Activated CD4-positive, alpha-beta T cell treated with anti-CD3 and anti-CD28 coated beads for 36 hours (primary cell): ENCODE results near the gene ATG2A. TPM values are rescaled to one million over a fixed set of nuclear protein-coding genes. Genes with fewer than 3 reads are reported as not detected.

Experiments
- ATAC-seq: fragments of 200-7000 bp; cut with Tn5 transposase; one replicate; pipeline ENCODE4 v1.10.0; 2021; ENCODE audit warnings: mild to moderate bottlenecking, moderate library complexity
- CTCF ChIA-PET: fragments of 350-600 bp; sonication (Branson Sonifier 250); formaldehyde crosslinking; loops from one replicate; lab custom pipeline; 2021; ENCODE audit warnings: antibody characterized with exemption; lab: Charles Lee
- POLR2A ChIA-PET: fragments of 350-600 bp; sonication (Branson Sonifier 250); formaldehyde crosslinking; loops from one replicate; lab custom pipeline; 2021; ENCODE audit warnings: antibody characterized with exemption, inconsistent platforms; lab: Charles Lee
- DNase-seq: peaks from one replicate; pipeline ENCODE4 v3.0.0-alpha.2; 2020
- H3K27ac Mint-ChIP-seq: one replicate; pipeline ENCODE4 v1.8.0; 2021; ENCODE audit warnings: mixed read lengths
- H3K27me3 Mint-ChIP-seq: one replicate; pipeline ENCODE4 v1.8.0; 2021; ENCODE audit warnings: mixed read lengths
- H3K36me3 Mint-ChIP-seq: one replicate; pipeline ENCODE4 v1.8.0; 2021; ENCODE audit warnings: low read depth, mixed read lengths
- H3K4me1 Mint-ChIP-seq: one replicate; pipeline ENCODE4 v1.8.0; 2021; ENCODE audit warnings: mixed read lengths
- H3K4me3 Mint-ChIP-seq: one replicate; pipeline ENCODE4 v1.8.0; 2021; ENCODE audit warnings: mild to moderate bottlenecking, moderate library complexity, mixed read lengths
- H3K9me3 Mint-ChIP-seq: one replicate; pipeline ENCODE4 v1.8.0; 2021; ENCODE audit warnings: low read depth, mixed read lengths
- intact Hi-C, 2 experiments: fragments of 100-400 bp; cut with DNase I in 1 of 2; cut with micrococcal nuclease in 1 of 2; formaldehyde crosslinking; loops; one replicate each; pipeline versions ENCODE4 v1.14.2 to v1.15.1; 2022 to 2024; cut with DNase I, micrococcal nuclease
- total RNA-seq, 2 experiments: library from RNA; stranded (reverse); gene quantifications; one replicate each; pipeline ENCODE4 v1.2.3, GENCODE V29; 2021

Gene ATG2A
- total RNA-seq, 2 experiments from 2014 or later, result 15.8 to 16.7 TPM

DNA sequence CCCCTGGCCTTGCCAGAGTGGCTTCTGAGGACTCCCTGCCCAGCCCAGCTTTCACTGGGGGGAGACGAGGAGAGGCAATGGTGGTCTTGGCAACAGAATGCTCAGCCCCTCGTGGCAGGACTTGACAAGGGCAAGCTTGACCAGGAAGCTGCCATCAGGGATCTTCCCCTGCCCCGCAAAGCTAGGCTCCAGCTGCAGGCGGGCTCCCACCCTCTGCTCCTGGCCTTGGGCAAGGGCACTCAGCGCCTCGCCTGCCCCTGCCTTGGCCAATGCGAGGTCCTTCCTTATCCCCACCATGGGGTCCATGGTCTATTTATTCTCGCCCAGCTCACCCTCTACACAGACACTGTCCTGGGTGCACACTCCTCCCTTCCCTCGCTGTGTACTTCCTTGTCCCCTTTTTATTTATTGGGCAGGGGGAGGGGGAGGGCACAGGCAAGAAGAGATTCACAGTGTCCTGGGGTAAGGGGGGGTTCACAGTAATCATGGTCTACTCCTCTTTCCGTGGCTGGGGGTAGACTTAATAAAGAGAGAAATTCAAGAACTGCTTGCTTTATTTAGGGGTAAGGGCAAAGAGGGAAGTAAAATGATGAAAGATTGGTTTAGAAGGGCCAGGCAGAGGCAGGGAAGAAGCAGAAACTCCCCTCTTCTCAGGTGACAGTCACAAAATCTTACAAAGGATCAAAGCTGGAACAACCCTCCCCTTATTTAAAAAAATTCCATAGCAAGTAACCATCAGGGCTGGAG, 17.1 kb upstream of the ATG2A start:
- H3K9me3 Mint-ChIP-seq, result no peaks in the 10 kb centered on the region
- no peaks in the 10 kb centered on the region for H3K27me3 Mint-ChIP-seq
- H3K36me3 Mint-ChIP-seq, result peaks cover 12% of the 10 kb centered on the region
- DNase-seq, result no peak
- ChIA-PET POLR2A (no interaction called here), CTCF (interaction anchor here (0.6 kb wide), 1 partner anchor 10 kb away, joined by 3 read pairs; no protein-coding TSS in a partner anchor)
- no peak overlapping the region for H3K4me3 Mint-ChIP-seq
- peak overlapping the region; percentile 5 for H3K27ac Mint-ChIP-seq
- no peak for ATAC-seq
- H3K4me1 Mint-ChIP-seq, result peaks cover 3% of the 10 kb centered on the region
- intact Hi-C loops, result no loop called here

- POLR2A ChIA-PET, result no interaction called here
- Mint-ChIP-seq H3K27ac (no peak overlapping the region), H3K4me3 (no peak overlapping the region), H3K36me3 (peaks cover 12% of the 10 kb centered on the region), H3K9me3 (no peaks in the 10 kb centered on the region), H3K27me3 (no peaks in the 10 kb centered on the region), H3K4me1 (peaks cover 3% of the 10 kb centered on the region)
- CTCF ChIA-PET, result no interaction called here
- DNase-seq (no peak), ATAC-seq (no peak)
- intact Hi-C loops, result no loop called here
Observed at GRCh38 chr11:64933213-64933934, 16.4 kb upstream of the ATG2A start.

GRCh38 chr11:64932324-64932723, 15.3 kb upstream of the ATG2A start:
- Mint-ChIP-seq H3K27me3 (no peaks in the 10 kb centered on the region), H3K4me1 (peaks cover 3% of the 10 kb centered on the region), H3K27ac (no peak overlapping the region), H3K9me3 (no peaks in the 10 kb centered on the region), H3K4me3 (no peak overlapping the region), H3K36me3 (peaks cover 12% of the 10 kb centered on the region)
- ATAC-seq (no peak), DNase-seq (no peak)
- POLR2A ChIA-PET, result no interaction called here
- intact Hi-C loops, result no loop called here
- CTCF ChIA-PET, result interaction anchor here (0.7 kb wide), 2 partner anchors 79 to 85 kb away, joined by 3 to 4 read pairs; no protein-coding TSS in a partner anchor

- Mint-ChIP-seq H3K9me3 (no peaks in the 10 kb centered on the region), H3K27me3 (no peaks in the 10 kb centered on the region), H3K27ac (no peak overlapping the region), H3K4me1 (no peaks in the 10 kb centered on the region), H3K4me3 (no peak overlapping the region), H3K36me3 (peaks cover 12% of the 10 kb centered on the region)
- ATAC-seq (no peak), DNase-seq (no peak)
- ChIA-PET CTCF (interaction anchor here (0.6 kb wide), 1 partner anchor 82 kb away, joined by 3 read pairs; no protein-coding TSS in a partner anchor), POLR2A (no interaction called here)
- intact Hi-C loops, result no loop called here
Observed at GRCh38 chr11:64931290-64931689, 14.3 kb upstream of the ATG2A start.

DNA sequence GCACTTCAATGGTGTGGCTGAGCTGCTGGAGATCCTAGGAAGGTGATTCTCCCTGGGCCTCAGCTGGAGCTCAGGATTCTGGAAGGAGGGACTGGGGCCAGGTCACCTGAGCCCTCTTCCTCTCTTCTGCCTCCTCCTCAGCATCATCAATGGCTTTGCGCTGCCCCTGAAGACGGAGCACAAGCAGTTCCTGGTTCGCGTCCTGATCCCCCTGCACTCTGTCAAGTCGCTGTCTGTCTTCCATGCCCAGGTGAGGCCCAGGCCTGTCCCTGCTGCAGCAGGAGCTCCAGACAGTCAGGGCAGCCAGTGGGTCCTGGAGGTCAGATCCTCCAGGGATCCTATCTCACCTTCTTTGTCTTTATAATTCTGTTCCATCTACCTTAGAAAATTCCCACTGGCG, 13.3 kb upstream of the ATG2A start:
- POLR2A ChIA-PET, result no interaction called here
- Mint-ChIP-seq H3K27me3 (no peaks in the 10 kb centered on the region), H3K9me3 (no peaks in the 10 kb centered on the region)

DNA sequence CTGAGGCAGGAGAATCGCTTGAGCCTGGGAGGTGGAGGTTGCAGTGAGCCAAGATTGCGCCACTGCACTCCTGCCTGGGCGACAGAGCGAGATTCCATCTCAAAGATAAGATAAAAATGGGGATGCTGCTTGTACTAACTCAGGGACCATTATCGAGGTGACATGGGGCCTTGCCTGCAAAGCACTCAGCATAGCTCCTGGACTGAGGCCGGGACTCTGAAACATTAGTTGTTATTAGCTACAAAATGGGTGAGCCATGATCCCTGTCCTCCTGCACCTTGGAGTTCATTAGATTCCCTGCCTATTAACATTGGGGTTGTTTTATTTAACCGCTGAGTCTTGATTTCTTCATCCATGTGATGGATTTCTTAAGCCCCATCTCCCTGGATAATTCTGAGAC, 12.6 kb upstream of the ATG2A start:
- no peaks in the 10 kb centered on the region for H3K9me3 Mint-ChIP-seq
- H3K4me3 Mint-ChIP-seq, result no peak overlapping the region
- H3K27ac Mint-ChIP-seq, result no peak overlapping the region
- DNase-seq (no peak), ATAC-seq (no peak)
- H3K36me3 Mint-ChIP-seq, result peaks cover 12% of the 10 kb centered on the region
- POLR2A ChIA-PET, result no interaction called here
- CTCF ChIA-PET, result interaction anchor here (0.6 kb wide), 1 partner anchor 40 kb away, joined by 5 read pairs; no protein-coding TSS in a partner anchor
- intact Hi-C loops, result no loop called here
- H3K27me3 Mint-ChIP-seq, result no peaks in the 10 kb centered on the region
- no peaks in the 10 kb centered on the region for H3K4me1 Mint-ChIP-seq

More for the DNA sequence above, 13.3 kb upstream of the ATG2A start:
- ATAC-seq, result no peak
- Mint-ChIP-seq H3K27ac (no peak overlapping the region), H3K36me3 (peaks cover 12% of the 10 kb centered on the region), H3K4me3 (no peak overlapping the region), H3K4me1 (no peaks in the 10 kb centered on the region)
- CTCF ChIA-PET, result interaction anchor here (0.6 kb wide), 1 partner anchor 83 kb away, joined by 3 read pairs; no protein-coding TSS in a partner anchor
- intact Hi-C loops, result no loop called here
- DNase-seq, result no peak

DNA sequence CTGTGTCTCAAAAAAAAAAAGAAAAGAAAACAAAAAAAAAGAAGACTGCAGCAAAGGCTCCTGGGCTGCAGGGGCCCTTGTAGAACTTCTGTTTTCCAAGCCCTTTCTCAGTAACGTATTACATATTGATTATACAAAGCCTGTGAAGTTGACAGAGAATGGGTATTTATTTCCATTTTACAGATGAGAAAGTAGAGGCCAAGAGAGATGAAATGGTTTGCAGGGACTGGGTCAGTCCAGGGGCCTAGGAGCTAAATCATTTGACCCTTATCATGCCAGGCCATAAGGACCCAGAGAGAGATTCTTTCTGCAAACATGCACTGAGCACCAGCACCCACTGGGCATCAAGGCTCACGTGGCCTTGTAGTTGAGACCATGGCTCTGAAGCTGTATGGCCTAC, 11.9 kb upstream of the ATG2A start:
- intact Hi-C loops, result no loop called here
- no peak for ATAC-seq
- Mint-ChIP-seq H3K27me3 (no peaks in the 10 kb centered on the region), H3K27ac (no peak overlapping the region), H3K36me3 (peaks cover 12% of the 10 kb centered on the region), H3K4me3 (no peak overlapping the region), H3K4me1 (peaks cover 5% of the 10 kb centered on the region), H3K9me3 (no peaks in the 10 kb centered on the region)
- CTCF ChIA-PET, result interaction anchor here (0.7 kb wide), 1 partner anchor 85 kb away, joined by 3 read pairs; the partner anchor contains the start of gene ARL2
- POLR2A ChIA-PET, result no interaction called here
- no peak for DNase-seq

DNA sequence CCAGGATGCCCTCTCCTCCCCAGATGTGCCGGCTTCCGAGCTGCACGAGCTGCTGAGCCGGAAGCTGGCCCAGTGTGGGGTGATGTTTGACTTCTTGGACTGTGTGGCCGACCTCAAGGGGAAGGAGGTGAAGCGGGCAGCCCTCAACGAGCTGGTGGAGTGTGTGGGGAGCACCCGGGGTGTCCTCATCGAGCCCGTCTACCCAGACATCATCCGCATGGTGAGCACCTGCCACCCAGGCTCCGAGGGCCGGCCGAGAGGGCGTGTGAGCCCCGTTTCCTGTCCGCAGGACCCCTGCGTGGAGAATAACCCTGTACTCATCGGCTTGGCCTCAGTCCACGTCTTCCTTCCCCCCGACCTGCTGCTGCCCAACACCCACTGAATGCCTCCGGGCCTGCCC, 9.7 kb upstream of the ATG2A start:
- Mint-ChIP-seq H3K27me3 (no peaks in the 10 kb centered on the region), H3K4me1 (peaks cover 9% of the 10 kb centered on the region), H3K4me3 (no peak overlapping the region), H3K9me3 (no peaks in the 10 kb centered on the region), H3K27ac (no peak overlapping the region), H3K36me3 (peaks cover 8% of the 10 kb centered on the region)
- CTCF ChIA-PET, result interaction anchor here (0.6 kb wide), 1 partner anchor 39 kb away, joined by 3 read pairs; no protein-coding TSS in a partner anchor
- DNase-seq (no peak), ATAC-seq (no peak)
- intact Hi-C loops, result no loop called here
- POLR2A ChIA-PET, result no interaction called here

DNA sequence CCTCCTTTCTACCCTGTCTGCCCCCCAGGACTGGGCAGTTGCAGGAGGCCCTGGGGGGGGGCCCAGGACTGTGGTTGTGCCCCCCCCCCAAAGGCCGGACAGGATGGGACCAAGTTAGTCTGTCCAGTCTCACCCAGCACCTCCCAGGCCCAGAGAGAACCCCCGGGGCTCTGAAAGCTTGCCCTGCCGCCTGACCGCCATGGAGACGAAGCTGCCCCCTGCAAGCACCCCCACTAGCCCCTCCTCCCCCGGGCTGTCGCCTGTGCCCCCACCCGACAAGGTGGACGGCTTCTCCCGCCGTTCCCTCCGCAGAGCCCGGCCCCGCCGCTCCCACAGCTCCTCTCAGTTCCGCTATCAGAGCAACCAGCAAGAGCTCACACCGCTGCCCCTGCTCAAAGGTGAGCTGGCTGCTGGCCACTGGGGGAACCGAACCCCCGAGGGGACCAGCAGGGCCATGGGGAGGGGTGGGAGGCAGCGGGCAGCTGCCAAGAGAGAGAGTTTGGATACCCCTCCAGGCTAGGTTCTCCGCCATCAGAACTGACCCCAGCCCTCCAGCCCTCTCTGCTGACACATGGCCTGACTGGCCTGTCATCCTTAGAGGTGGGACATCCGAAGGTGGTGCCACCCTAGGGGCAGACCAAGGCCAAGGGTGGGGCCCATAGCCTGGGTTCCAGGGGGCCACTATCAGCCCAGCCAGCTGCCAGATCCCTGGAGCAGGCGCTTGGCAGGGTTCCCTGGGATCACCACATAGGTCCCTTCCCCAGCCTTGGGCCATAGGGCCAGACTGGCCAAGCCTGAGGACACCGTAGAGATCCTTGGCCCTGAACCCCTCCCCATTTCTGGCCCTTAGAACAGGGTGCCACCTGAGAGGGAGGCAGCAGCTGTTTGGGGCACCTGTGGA, 8.8 kb upstream of the ATG2A start:
- Mint-ChIP-seq H3K27me3 (no peaks in the 10 kb centered on the region), H3K4me3 (peak overlapping the region; percentile 81), H3K4me1 (peaks cover 9% of the 10 kb centered on the region), H3K9me3 (no peaks in the 10 kb centered on the region), H3K27ac (no peak overlapping the region), H3K36me3 (peaks cover 6% of the 10 kb centered on the region)
- DNase-seq (no peak), ATAC-seq (no peak)
- CTCF ChIA-PET, result interaction anchor here (0.6 kb wide), 1 partner anchor 142 kb away, joined by 3 read pairs; no protein-coding TSS in a partner anchor
- POLR2A ChIA-PET, result no interaction called here
- intact Hi-C loops, result loop anchor here in 1 of 2 experiments (2.0 kb wide), 1 partner anchor 47 kb away; the partner anchor contains the start of gene EHD1

DNA sequence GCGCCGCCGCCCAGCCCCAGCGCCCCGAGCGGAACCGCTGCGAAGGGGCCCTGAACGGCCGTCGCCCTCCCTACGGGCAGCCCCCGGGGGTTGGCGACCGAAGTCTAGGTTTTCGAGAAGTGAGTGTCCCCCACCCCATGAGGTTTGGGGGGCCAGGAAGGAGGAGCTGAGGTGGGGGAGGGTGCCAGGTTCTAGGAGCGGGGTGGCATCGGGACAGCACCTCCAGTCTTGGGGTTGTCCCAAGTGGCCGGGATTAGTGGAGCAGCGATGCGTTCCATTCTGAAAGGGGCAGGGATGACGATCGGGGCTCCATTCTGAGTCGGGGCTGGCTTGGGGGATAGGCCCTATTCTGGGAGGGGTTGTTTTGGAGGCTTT, 7.9 kb upstream of the ATG2A start:
- intact Hi-C loops, result loop anchor here (1.0 to 2.0 kb wide), 12 partner anchors 45 to 690 kb away; partner anchors contain the start of genes EHD1 (in 2 of the 2), SNX15 (in 2 of the 2), CAPN1 (in 1 of the 2) and CDCA5 (in 1 of the 2)
- Mint-ChIP-seq H3K9me3 (no peaks in the 10 kb centered on the region), H3K27me3 (no peaks in the 10 kb centered on the region), H3K4me1 (peaks cover 9% of the 10 kb centered on the region), H3K4me3 (peak overlapping the region; percentile 81), H3K36me3 (peaks cover 2% of the 10 kb centered on the region), H3K27ac (peak overlapping the region; percentile 29)
- ChIA-PET POLR2A (no interaction called here), CTCF (interaction anchor here (0.6 to 1.1 kb wide), 2 partner anchors 91 to 122 kb away, joined by 3 read pairs; partner anchors contain the start of gene MAP4K2)
- ATAC-seq (no peak), DNase-seq (peak; percentile 46)
